Stimulated activated CD8-positive, alpha-beta memory T cell treated with anti-CD3 and anti-CD28 coated beads, Interleukin-7, amount 100 ng/mL, for 24 hours (primary cell): ENCODE data around the gene TBC1D22A.
"Not testable (repeated sequence)": the region's sequence is repeated elsewhere in the genome, so short reads cannot be mapped to it uniquely, and the experiment has no call there.

ENCODE experiments used
- DNase-seq: peaks from one replicate; pipeline ENCODE4 v3.0.0-alpha.2; 2020; ENCODE audit warnings: low read depth

The TBC1D22A gene

GRCh38 chr22:47169801-47170140, 407.3 kb downstream of the TBC1D22A start:
- no peak for DNase-seq

GRCh38 chr22:47170511-47171440, 408.3 kb downstream of the TBC1D22A start:
- DNase-seq, result not testable (repeated sequence)

GRCh38 chr22:47171441-47172221, 409.2 kb downstream of the TBC1D22A start:
- no peak for DNase-seq

- DNase-seq, result no peak
These were observed 410.5 kb downstream of the TBC1D22A start for GRCh38 chr22:47172771-47173534.

- no peak for DNase-seq
These were observed 411.1 kb downstream of the TBC1D22A start for GRCh38 chr22:47173535-47174021.

- no peak for DNase-seq
These were observed 411.6 kb downstream of the TBC1D22A start for GRCh38 chr22:47174096-47174495.

GRCh38 chr22:47174671-47175112, 412.2 kb downstream of the TBC1D22A start:
- no peak for DNase-seq

GRCh38 chr22:47175151-47176025, 412.9 kb downstream of the TBC1D22A start:
- DNase-seq, result no peak

- no peak for DNase-seq
These were observed 413.6 kb downstream of the TBC1D22A start for GRCh38 chr22:47176026-47176389.

GRCh38 chr22:47176573-47177333, 414.3 kb downstream of the TBC1D22A start:
- DNase-seq, result no peak

- DNase-seq, result no peak
These were observed 414.9 kb downstream of the TBC1D22A start for GRCh38 chr22:47177334-47177815.

- no peak for DNase-seq
These were observed 415.9 kb downstream of the TBC1D22A start for GRCh38 chr22:47178339-47178738.

GRCh38 chr22:47180796-47181195, 418.3 kb downstream of the TBC1D22A start:
- no peak for DNase-seq

GRCh38 chr22:47187176-47187957, 424.9 kb downstream of the TBC1D22A start:
- DNase-seq, result no peak

GRCh38 chr22:47188261-47189055, 426.0 kb downstream of the TBC1D22A start:
- DNase-seq, result no peak

- no peak for DNase-seq
These were observed 426.8 kb downstream of the TBC1D22A start for GRCh38 chr22:47189056-47189916.

GRCh38 chr22:47190276-47190956, 428.0 kb downstream of the TBC1D22A start:
- DNase-seq, result no peak
